Measurements from ENCODE around the gene DEUP1.

The DEUP1 gene

DNA sequence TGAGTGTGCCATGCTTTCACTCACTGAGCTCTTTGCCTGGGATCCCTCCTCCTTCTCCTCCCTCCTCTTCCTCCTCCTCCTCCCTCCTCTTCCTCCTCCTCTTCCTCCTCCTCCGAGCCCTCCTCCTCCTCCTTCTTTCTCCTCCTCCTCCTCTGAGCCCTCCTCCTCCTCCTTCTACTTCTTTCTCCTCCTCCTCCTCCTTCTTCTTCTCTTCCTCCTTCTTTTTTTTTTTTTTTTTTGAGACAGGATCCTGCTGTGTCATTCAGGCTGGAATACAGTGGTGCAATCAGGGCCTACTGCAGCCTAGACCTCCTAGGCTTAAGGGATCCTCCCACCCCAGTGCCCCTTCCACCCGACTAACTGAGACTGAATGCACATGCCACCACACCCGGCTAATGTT, 62.3 kb downstream of the DEUP1 start:
- TF ChIP-seq ZNF565 (CRISPR knock-in tag; conservative IDR thresholded peaks at IDR 0.05; ENCODE audit: low read depth) (no peak), ZFP3 (CRISPR knock-in tag; IDR thresholded peaks at IDR 0.05) (no peak), TSHZ2 (CRISPR knock-in tag; IDR thresholded peaks at IDR 0.05) (no peak), PATZ1 (CRISPR knock-in tag; IDR thresholded peaks at IDR 0.05; ENCODE audit: borderline replicate concordance) (no peak), TOX (CRISPR knock-in tag; IDR thresholded peaks at IDR 0.05; ENCODE audit: borderline replicate concordance) (no peak), PPARA (CRISPR knock-in tag; IDR thresholded peaks at IDR 0.05; ENCODE audit: borderline replicate concordance) (no peak), ARNTL (CRISPR knock-in tag; IDR thresholded peaks at IDR 0.05; ENCODE audit: borderline replicate concordance, low read depth) (no peak), CSDC2 (CRISPR knock-in tag; IDR thresholded peaks at IDR 0.05) (no peak), ZFP30 (CRISPR knock-in tag; IDR thresholded peaks at IDR 0.05) (no peak), SNAI2 (CRISPR knock-in tag; IDR thresholded peaks at IDR 0.05) (no peak), OSR1 (CRISPR knock-in tag; IDR thresholded peaks at IDR 0.05) (no peak), ISL1 (CRISPR knock-in tag; IDR thresholded peaks at IDR 0.05) (no peak), CSRNP3 (CRISPR knock-in tag; IDR thresholded peaks at IDR 0.05) (no peak)
- no peak for ATAC-seq

DNA sequence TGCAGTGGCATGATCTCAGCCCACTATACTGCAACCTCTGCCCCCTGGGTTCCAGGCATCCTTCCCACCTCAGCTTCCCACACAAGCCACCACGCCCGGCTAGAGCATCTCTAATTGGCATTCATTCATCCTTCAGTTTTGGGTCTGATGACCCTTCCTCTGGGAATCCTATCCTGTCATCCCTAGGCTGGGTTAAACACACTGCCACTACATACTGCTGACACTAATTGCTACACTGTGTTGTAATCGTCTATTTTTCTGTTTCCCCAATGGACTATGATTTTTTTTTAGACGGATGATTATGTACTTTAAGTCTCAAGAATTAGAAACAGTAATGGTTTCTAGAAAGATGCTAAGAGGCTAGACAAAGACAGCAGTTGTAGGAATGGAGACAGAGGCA, 62.8 kb downstream of the DEUP1 start:
- TF ChIP-seq GLIS3 (CRISPR knock-in tag; IDR thresholded peaks at IDR 0.05) (no peak), CSDC2 (CRISPR knock-in tag; IDR thresholded peaks at IDR 0.05) (no peak), ZNF70 (CRISPR knock-in tag; IDR thresholded peaks at IDR 0.05) (no peak), PATZ1 (CRISPR knock-in tag; IDR thresholded peaks at IDR 0.05; ENCODE audit: borderline replicate concordance) (no peak), ZNF565 (CRISPR knock-in tag; conservative IDR thresholded peaks at IDR 0.05; ENCODE audit: low read depth) (no peak), BACH2 (CRISPR knock-in tag; IDR thresholded peaks at IDR 0.05; ENCODE audit: borderline replicate concordance) (no peak), TCF4 (CRISPR knock-in tag; IDR thresholded peaks at IDR 0.05; ENCODE audit: borderline replicate concordance) (no peak)

DNA sequence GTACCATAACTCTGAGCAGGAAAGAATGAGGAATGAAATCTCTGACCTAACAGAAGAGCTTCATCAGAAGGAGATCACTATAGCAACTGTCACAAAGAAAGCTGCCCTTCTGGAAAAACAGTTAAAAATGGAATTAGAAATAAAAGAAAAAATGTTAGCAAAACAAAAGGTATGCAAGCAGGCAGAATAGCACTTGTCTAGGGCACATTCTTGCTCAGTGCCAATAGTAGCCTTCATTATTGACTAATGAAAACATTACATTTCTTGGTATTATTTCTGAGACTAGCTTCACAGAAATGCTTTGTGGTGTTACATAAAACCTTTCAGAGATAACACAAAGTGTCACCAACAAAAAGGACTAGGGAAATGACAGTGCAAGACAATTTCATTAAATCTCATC, 63.9 kb downstream of the DEUP1 start:
- ATAC-seq, result no peak
- TF ChIP-seq ARNTL (CRISPR knock-in tag; IDR thresholded peaks at IDR 0.05; ENCODE audit: borderline replicate concordance, low read depth) (no peak), TCF4 (CRISPR knock-in tag; IDR thresholded peaks at IDR 0.05; ENCODE audit: borderline replicate concordance) (no peak), TSHZ2 (CRISPR knock-in tag; IDR thresholded peaks at IDR 0.05) (no peak), PPARA (CRISPR knock-in tag; IDR thresholded peaks at IDR 0.05; ENCODE audit: borderline replicate concordance) (no peak), GLIS3 (CRISPR knock-in tag; IDR thresholded peaks at IDR 0.05) (no peak), ESRRG (CRISPR knock-in tag; IDR thresholded peaks at IDR 0.05) (no peak), CREB5 (CRISPR knock-in tag; IDR thresholded peaks at IDR 0.05; ENCODE audit: low read depth) (no peak), ZC3H10 (CRISPR knock-in tag; IDR thresholded peaks at IDR 0.05) (no peak), OSR1 (CRISPR knock-in tag; IDR thresholded peaks at IDR 0.05) (no peak), ZFP30 (CRISPR knock-in tag; IDR thresholded peaks at IDR 0.05) (no peak), PATZ1 (CRISPR knock-in tag; IDR thresholded peaks at IDR 0.05; ENCODE audit: borderline replicate concordance) (no peak), POU6F1 (CRISPR knock-in tag; IDR thresholded peaks at IDR 0.05; ENCODE audit: borderline replicate concordance, low read depth) (no peak), SNAI2 (CRISPR knock-in tag; IDR thresholded peaks at IDR 0.05) (no peak), ISL1 (CRISPR knock-in tag; IDR thresholded peaks at IDR 0.05) (no peak)

More for the DNA sequence above, 62.8 kb downstream of the DEUP1 start:
- ATAC-seq, result no peak
